Endothelial cell (in vitro differentiated cells): ENCODE results near the gene ALDH3A1. TPM values are rescaled to one million over a fixed set of nuclear protein-coding genes. Genes with fewer than 3 reads are reported as not detected.

Source experiments
- DNase-seq: peaks from one replicate; pipeline ENCODE4 v3.0.0; 2021; ENCODE audit warnings: low spot score
- H3K27ac Mint-ChIP-seq: one replicate; pipeline ENCODE4 v1.8.0; 2021; ENCODE audit warnings: mixed read lengths, inconsistent platforms; ENCODE audit not compliant: unreplicated experiment
- H3K27me3 Mint-ChIP-seq: one replicate; pipeline ENCODE4 v1.8.0; 2021; ENCODE audit warnings: mild to moderate bottlenecking, moderate library complexity, mixed read lengths, inconsistent platforms; ENCODE audit not compliant: unreplicated experiment
- H3K36me3 Mint-ChIP-seq: one replicate; pipeline ENCODE4 v1.8.0; 2021; ENCODE audit warnings: mild to moderate bottlenecking, low read depth, mixed read lengths, inconsistent platforms; ENCODE audit not compliant: unreplicated experiment
- H3K4me1 Mint-ChIP-seq: one replicate; pipeline ENCODE4 v1.8.0; 2021; ENCODE audit warnings: mild to moderate bottlenecking, mixed read lengths, inconsistent platforms; ENCODE audit not compliant: unreplicated experiment
- H3K4me3 Mint-ChIP-seq: one replicate; pipeline ENCODE4 v1.8.0; 2021; ENCODE audit warnings: mild to moderate bottlenecking, mixed read lengths, inconsistent platforms; ENCODE audit not compliant: unreplicated experiment
- H3K9me3 Mint-ChIP-seq: one replicate; pipeline ENCODE4 v1.8.0; 2021; ENCODE audit warnings: mixed read lengths, inconsistent platforms; ENCODE audit not compliant: unreplicated experiment
- total RNA-seq: library from RNA; stranded (reverse); fragmentation: NEBNext Ultra II Directional; extraction: Animal tissue kit (Norgen Biotek cat#: 25700); gene quantifications from one replicate; pipeline ENCODE4 v1.2.1, GENCODE V29; 2021; ENCODE audit not compliant: unreplicated experiment
- TF ChIP-seq, protein P1 (sequence below): fragments of 200-600 bp; sonication (generic); IDR thresholded peaks from one replicate; pipeline ENCODE4 v1.5.0; 2021; ENCODE audit warnings: antibody characterized with exemption; ENCODE audit not compliant: unreplicated experiment

Gene ALDH3A1
- total RNA-seq, 1 donor from 2014 or later, result 0.31 TPM

DNA sequence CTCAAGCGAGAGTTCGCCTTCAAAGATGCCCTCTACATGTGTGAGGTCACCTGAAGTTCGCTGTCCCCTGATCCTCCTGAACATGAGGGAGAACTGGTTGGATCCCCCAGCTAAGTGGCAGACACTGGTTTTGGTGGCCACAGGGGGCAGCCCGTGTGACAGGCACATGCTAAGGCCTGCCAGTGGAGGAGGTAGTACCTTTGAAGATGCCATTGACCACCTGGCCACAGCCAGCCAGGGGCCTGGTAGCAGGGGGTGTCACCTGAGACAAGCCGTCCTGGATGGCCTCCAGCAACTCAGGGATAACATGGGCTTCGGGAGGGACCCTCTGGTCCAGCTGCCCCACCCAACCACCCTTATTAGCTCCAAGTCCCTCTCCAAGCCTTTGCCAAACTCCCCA is 7.3 kb upstream of the ALDH3A1 start:
- no peaks in the 10 kb centered on the region for H3K9me3 Mint-ChIP-seq
- no peak for DNase-seq
- peaks cover 12% of the 10 kb centered on the region for H3K27me3 Mint-ChIP-seq
- peaks cover 8% of the 10 kb centered on the region for H3K4me1 Mint-ChIP-seq
- no peak overlapping the region for H3K27ac Mint-ChIP-seq
- no peak overlapping the region for H3K4me3 Mint-ChIP-seq
- TF ChIP-seq, protein P1, sequence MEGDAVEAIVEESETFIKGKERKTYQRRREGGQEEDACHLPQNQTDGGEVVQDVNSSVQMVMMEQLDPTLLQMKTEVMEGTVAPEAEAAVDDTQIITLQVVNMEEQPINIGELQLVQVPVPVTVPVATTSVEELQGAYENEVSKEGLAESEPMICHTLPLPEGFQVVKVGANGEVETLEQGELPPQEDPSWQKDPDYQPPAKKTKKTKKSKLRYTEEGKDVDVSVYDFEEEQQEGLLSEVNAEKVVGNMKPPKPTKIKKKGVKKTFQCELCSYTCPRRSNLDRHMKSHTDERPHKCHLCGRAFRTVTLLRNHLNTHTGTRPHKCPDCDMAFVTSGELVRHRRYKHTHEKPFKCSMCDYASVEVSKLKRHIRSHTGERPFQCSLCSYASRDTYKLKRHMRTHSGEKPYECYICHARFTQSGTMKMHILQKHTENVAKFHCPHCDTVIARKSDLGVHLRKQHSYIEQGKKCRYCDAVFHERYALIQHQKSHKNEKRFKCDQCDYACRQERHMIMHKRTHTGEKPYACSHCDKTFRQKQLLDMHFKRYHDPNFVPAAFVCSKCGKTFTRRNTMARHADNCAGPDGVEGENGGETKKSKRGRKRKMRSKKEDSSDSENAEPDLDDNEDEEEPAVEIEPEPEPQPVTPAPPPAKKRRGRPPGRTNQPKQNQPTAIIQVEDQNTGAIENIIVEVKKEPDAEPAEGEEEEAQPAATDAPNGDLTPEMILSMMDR, result no peak
- H3K36me3 Mint-ChIP-seq, result peaks cover 4% of the 10 kb centered on the region

DNA sequence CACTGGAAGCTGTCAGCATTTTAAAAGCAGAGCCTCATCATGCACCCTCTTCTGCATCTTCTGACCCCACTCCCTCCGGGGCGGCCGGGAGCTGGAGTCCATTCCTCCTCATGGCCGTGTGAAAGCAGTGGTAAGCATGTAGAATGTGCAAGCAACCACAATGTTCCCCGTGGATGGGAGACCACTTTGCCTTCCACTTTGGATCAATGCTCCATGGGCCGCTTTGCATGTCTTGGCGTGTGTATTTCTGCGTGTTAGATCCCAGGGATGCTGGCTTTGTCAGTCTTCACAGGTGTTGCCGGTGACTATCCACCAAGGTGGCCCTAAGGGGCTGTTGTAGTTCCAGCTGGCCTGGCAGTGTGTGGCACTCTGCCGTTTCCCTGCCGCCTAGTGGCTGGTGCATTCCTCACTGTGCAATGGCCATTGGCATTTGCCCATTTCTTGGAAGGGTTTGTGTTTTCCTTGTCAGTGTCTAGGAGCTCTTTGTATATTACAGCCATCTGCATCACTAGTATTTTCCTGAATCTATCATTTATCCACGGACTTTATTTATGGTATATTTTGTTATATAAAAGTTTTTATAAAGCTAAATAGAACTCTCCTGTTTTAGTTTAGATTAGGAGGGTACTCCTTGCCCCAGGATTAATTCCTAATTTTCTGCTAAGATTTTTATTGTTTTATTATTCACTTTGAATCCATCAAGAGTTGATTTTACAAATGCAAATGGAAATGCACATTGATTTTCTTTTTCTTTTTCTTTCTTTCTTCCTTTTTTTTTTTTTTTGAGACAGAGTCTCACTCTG is 5.8 kb upstream of the ALDH3A1 start:
- Mint-ChIP-seq H3K36me3 (peaks cover 4% of the 10 kb centered on the region), H3K4me1 (peaks cover 8% of the 10 kb centered on the region), H3K27me3 (peaks cover 14% of the 10 kb centered on the region), H3K4me3 (no peak overlapping the region), H3K9me3 (no peaks in the 10 kb centered on the region), H3K27ac (no peak overlapping the region)
- TF ChIP-seq, protein P1, result peak; percentile 18
- DNase-seq, result no peak

DNA sequence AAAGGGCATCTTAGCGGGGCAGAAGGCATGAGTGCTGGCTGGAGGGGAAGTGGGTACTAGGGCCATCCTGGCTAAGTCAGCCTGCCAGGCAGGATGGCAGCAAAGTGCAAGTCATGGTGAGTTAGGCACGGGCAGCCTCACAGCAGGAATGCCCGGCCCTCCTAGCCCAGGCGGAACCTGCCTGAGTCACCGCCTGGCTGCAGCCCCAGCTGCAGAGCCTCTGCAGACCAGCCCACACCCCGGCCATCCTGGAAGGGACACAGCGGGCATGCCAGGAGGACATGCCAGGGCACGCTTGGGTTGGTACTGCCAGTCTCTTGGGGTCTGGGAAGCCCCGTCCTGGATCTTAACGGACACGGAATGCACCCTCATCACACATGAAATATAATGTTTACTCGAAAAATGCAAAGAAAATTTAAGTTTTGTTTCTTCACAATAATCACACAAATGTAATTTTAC is 5.0 kb upstream of the ALDH3A1 start:
- Mint-ChIP-seq H3K27me3 (peaks cover 14% of the 10 kb centered on the region), H3K4me1 (peaks cover 8% of the 10 kb centered on the region), H3K36me3 (peaks cover 4% of the 10 kb centered on the region), H3K9me3 (no peaks in the 10 kb centered on the region), H3K27ac (no peak overlapping the region), H3K4me3 (no peak overlapping the region)
- TF ChIP-seq, protein P1, result no peak
- DNase-seq, result no peak

DNA sequence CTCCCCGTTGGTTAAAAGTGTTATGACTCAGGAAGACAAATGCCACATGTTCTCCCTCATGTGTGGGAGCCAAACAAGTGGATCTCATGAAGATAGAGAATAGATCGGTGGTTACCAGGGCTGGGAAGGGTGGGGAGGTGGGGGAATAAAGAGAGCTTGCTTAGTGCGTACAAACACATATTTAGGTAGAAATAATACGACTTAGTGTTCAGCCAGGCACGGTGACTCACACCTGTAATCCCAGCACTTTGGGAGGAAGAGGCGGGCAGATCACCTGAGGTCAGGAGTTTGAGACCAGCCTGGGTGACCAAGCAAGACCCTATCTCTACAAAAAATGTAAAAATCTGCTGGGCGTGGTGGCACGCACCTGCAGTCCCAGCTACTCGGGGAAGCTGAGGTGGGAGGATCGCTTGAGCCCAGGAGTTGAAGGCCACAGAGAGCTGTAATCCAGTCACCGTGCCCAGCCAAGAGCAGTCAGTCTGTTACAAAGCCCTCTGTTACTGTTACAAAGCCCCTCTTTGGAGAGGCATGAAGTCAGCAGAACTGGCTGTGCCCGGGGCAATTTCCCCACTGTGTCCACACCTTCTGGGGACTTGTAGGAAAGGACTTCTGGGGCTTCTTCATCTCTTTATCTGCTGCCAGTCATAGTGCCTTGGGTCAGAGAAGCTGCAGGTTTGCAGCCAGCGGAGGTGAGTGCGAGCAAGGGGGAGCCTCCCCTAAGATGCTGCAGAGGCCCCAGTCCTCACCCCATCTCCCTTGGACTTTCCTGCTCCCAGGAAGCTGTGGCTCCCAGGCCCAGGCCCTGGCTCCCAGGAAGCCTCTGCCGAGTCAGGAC is 4.3 kb upstream of the ALDH3A1 start:
- Mint-ChIP-seq H3K4me3 (no peak overlapping the region), H3K27me3 (peaks cover 15% of the 10 kb centered on the region), H3K36me3 (peaks cover 4% of the 10 kb centered on the region), H3K27ac (no peak overlapping the region), H3K9me3 (no peaks in the 10 kb centered on the region), H3K4me1 (peaks cover 8% of the 10 kb centered on the region)
- DNase-seq, result no peak
- TF ChIP-seq, protein P1, result no peak
